AG09309 (cell line): ENCODE results near the gene ARVCF.

Experiments used
- DNase-seq: peaks from one replicate; pipeline ENCODE4 v3.0.0-alpha.2; 2010; ENCODE audit warnings: low read depth
- H3K4me3 ChIP-seq: 2 replicates; pipeline ENCODE4 v1.5.1; 2011; ENCODE audit warnings: mild to moderate bottlenecking, low read depth, low read length, moderate library complexity; ENCODE audit not compliant: control insufficient read depth
- CTCF ChIP-seq: IDR thresholded peaks from 2 replicates; pipeline ENCODE4 v1.5.1; 2011; ENCODE audit warnings: mild to moderate bottlenecking, low read depth, low read length, inconsistent platforms; ENCODE audit not compliant: insufficient read depth, control insufficient read depth; ENCODE audit errors: missing control alignments

Gene ARVCF

GRCh38 chr22:20002636-20003035 is 14.0 kb downstream of the ARVCF start:
- DNase-seq, result no peak
- no peak for TF ChIP-seq CTCF
- H3K4me3 ChIP-seq, result no peak overlapping the region

GRCh38 chr22:20002128-20002527 is 14.5 kb downstream of the ARVCF start:
- no peak overlapping the region for H3K4me3 ChIP-seq
- TF ChIP-seq CTCF, result no peak

GRCh38 chr22:20001082-20001638 is 15.5 kb downstream of the ARVCF start:
- no peak overlapping the region for H3K4me3 ChIP-seq
- no peak for TF ChIP-seq CTCF
- DNase-seq, result no peak

More at GRCh38 chr22:20002128-20002527, 14.5 kb downstream of the ARVCF start:
- DNase-seq, result no peak

- H3K4me3 ChIP-seq, result no peak overlapping the region
- no peak for TF ChIP-seq CTCF
- no peak for DNase-seq
Measured at GRCh38 chr22:20000246-20001081, 16.2 kb downstream of the ARVCF start.

GRCh38 chr22:19998991-19999820 is 17.4 kb downstream of the ARVCF start:
- no peak for TF ChIP-seq CTCF
- no peak overlapping the region for H3K4me3 ChIP-seq
- DNase-seq, result no peak

- no peak for TF ChIP-seq CTCF
- H3K4me3 ChIP-seq, result no peak overlapping the region
- no peak for DNase-seq
Measured at GRCh38 chr22:19998232-19998951, 18.2 kb downstream of the ARVCF start.
